DOHH2 (cell line): ENCODE measurements around the gene TXNL1.

Source experiments
- H3F3A ChIP-seq: fragments of 200-600 bp; sonication (generic), shearing (Covaris generic); 2 replicates; pipeline ENCODE4 v1.6.0; 2016; ENCODE audit warnings: antibody characterized with exemption, mild to moderate bottlenecking; ENCODE audit not compliant: control insufficient read depth, insufficient read depth
- H3K27ac ChIP-seq: fragments of 200-600 bp; sonication (generic); 2 replicates; pipeline ENCODE4 v1.5.1; 2014; ENCODE audit warnings: low read depth, mild to moderate bottlenecking, low read length, moderate library complexity
- H3K27me3 ChIP-seq: fragments of 200-600 bp; sonication (generic); 2 replicates; pipeline ENCODE4 v1.6.1; 2014; ENCODE audit warnings: mild to moderate bottlenecking, low read length, mixed read lengths; ENCODE audit not compliant: control insufficient read depth
- H3K36me3 ChIP-seq: fragments of 200-600 bp; sonication (generic); 2 replicates; pipeline ENCODE4 v1.6.1; 2014; ENCODE audit warnings: mild to moderate bottlenecking, low read length, moderate library complexity, mixed read lengths; ENCODE audit not compliant: control insufficient read depth
- H3K4me1 ChIP-seq: fragments of 200-600 bp; sonication (generic); 2 replicates; pipeline ENCODE4 v1.6.1; 2014; ENCODE audit warnings: mild to moderate bottlenecking, low read length, mixed read lengths; ENCODE audit not compliant: control insufficient read depth
- H3K4me2 ChIP-seq: fragments of 200-600 bp; sonication (generic); 2 replicates; pipeline ENCODE4 v1.6.0; 2014; ENCODE audit warnings: mild to moderate bottlenecking, low read length, moderate library complexity
- H3K4me3 ChIP-seq: fragments of 200-600 bp; sonication (generic); 2 replicates; pipeline ENCODE4 v1.5.1; 2014; ENCODE audit warnings: mild to moderate bottlenecking, low read length, mixed read lengths
- H3K79me2 ChIP-seq: fragments of 200-600 bp; sonication (generic); 2 replicates; pipeline ENCODE4 v1.6.1; 2014; ENCODE audit warnings: mild to moderate bottlenecking, low read length, mixed read lengths; ENCODE audit not compliant: control insufficient read depth
- H3K9me2 ChIP-seq: fragments of 200-600 bp; sonication (generic); replicated peaks from 2 replicates; pipeline ENCODE4 v1.6.1; 2014; ENCODE audit warnings: mild to moderate bottlenecking, low read length, mixed read lengths; ENCODE audit not compliant: control insufficient read depth
- H3K9me3 ChIP-seq: fragments of 200-600 bp; sonication (generic); 2 replicates; pipeline ENCODE4 v1.6.1; 2014; ENCODE audit warnings: antibody characterized with exemption, low read length, mixed read lengths; ENCODE audit not compliant: control insufficient read depth, insufficient read depth
- H4K20me1 ChIP-seq: fragments of 200-600 bp; sonication (generic); 2 replicates; pipeline ENCODE4 v1.6.0; 2014; ENCODE audit warnings: low read depth, mild to moderate bottlenecking, antibody characterized with exemption, low read length, moderate library complexity; ENCODE audit not compliant: control insufficient read depth, insufficient read depth
- CTCF ChIP-seq: fragments of 200-600 bp; sonication (generic); IDR thresholded peaks from one replicate; pipeline ENCODE4 v1.5.1; 2014; ENCODE audit warnings: antibody characterized with exemption, mild to moderate bottlenecking, low read depth, low read length; ENCODE audit not compliant: poor library complexity, severe bottlenecking
- EZH2phosphoT487 ChIP-seq: fragments of 200-600 bp; sonication (generic); IDR thresholded peaks from 2 replicates; pipeline ENCODE4 v1.6.1; 2017; ENCODE audit warnings: borderline replicate concordance, mild to moderate bottlenecking, antibody characterized with exemption, low read length, moderate library complexity, mixed read lengths

Gene TXNL1

GRCh38 chr18:56638232-56639103 is at the start of gene TXNL1:
Gene TXNL1 (minus strand): TSS chr18:56638592. CDS start chr18:56638440, 152 bp downstream.
- H3K27me3 ChIP-seq, result no peaks in the 10 kb centered on the region
- peak within 1 kb of the TSS; percentile 87 for H3K27ac ChIP-seq
- H3K36me3 ChIP-seq, result peaks cover 35% of the 10 kb centered on the region
- peaks cover 53% of the 10 kb centered on the region for H3K79me2 ChIP-seq
- peaks cover 3% of the 10 kb centered on the region; the same call in 1 of the 2 replicates for H3F3A ChIP-seq
- H3K4me3 ChIP-seq, result peak within 1 kb of the TSS; percentile 87
- H3K4me2 ChIP-seq, result peak within 1 kb of the TSS; percentile 88
- no peaks in the 10 kb centered on the region for H3K9me2 ChIP-seq
- H3K4me1 ChIP-seq, result peaks cover 27% of the 10 kb centered on the region
- no peaks in the 10 kb centered on the region for H3K9me3 ChIP-seq
- H4K20me1 ChIP-seq, result peaks cover 4% of the 10 kb centered on the region
- no peak for TF ChIP-seq EZH2phosphoT487
- no peak for TF ChIP-seq CTCF

- no peaks in the 10 kb centered on the region for H3K36me3 ChIP-seq
- no peak overlapping the region for H3K4me2 ChIP-seq
- TF ChIP-seq CTCF, result no peak
- TF ChIP-seq EZH2phosphoT487, result no peak
- no peak overlapping the region for H3K27ac ChIP-seq
- H3K4me3 ChIP-seq, result no peak overlapping the region
- no peaks in the 10 kb centered on the region for H3F3A ChIP-seq
- H3K9me2 ChIP-seq, result no peaks in the 10 kb centered on the region
- no peaks in the 10 kb centered on the region for H4K20me1 ChIP-seq
- no peaks in the 10 kb centered on the region for H3K79me2 ChIP-seq
- H3K9me3 ChIP-seq, result no peaks in the 10 kb centered on the region
- no peaks in the 10 kb centered on the region for H3K27me3 ChIP-seq
- H3K4me1 ChIP-seq, result no peaks in the 10 kb centered on the region
Observed at GRCh38 chr18:56684277-56684676, 45.9 kb upstream of the TXNL1 start.

GRCh38 chr18:56678836-56679565 is 40.6 kb upstream of the TXNL1 start:
- Histone ChIP-seq H3K9me2 (no peaks in the 10 kb centered on the region), H3K9me3 (no peaks in the 10 kb centered on the region), H3F3A (no peaks in the 10 kb centered on the region), H3K79me2 (no peaks in the 10 kb centered on the region), H3K27me3 (no peaks in the 10 kb centered on the region), H3K36me3 (no peaks in the 10 kb centered on the region), H3K27ac (no peak overlapping the region), H3K4me2 (no peak overlapping the region), H4K20me1 (no peaks in the 10 kb centered on the region), H3K4me1 (no peaks in the 10 kb centered on the region), H3K4me3 (no peak overlapping the region)
- TF ChIP-seq CTCF, result no peak
- TF ChIP-seq EZH2phosphoT487, result no peak
